ENCODE data around the gene ASMTL.
"Not testable (repeated sequence)": the region's sequence is repeated elsewhere in the genome, so short reads cannot be mapped to it uniquely, and the experiment has no call there.

Gene ASMTL

GRCh38 chrX:1481636-1482529 lies 29.2 kb upstream of the ASMTL start:
- DNase-seq = no peak

- no peak for DNase-seq
These were observed 27.5 kb upstream of the ASMTL start for GRCh38 chrX:1480082-1480785.

- DNase-seq = no peak
These were observed 25.2 kb upstream of the ASMTL start for GRCh38 chrX:1477801-1478458.

- DNase-seq = no peak
These were observed 24.5 kb upstream of the ASMTL start for GRCh38 chrX:1477229-1477628.

GRCh38 chrX:1476682-1477081 lies 24.0 kb upstream of the ASMTL start:
- DNase-seq = no peak

- DNase-seq = no peak
These were observed 23.2 kb upstream of the ASMTL start for GRCh38 chrX:1475881-1476280.

GRCh38 chrX:1475481-1475880 lies 22.8 kb upstream of the ASMTL start:
- no peak for DNase-seq

GRCh38 chrX:1474593-1474992 lies 21.9 kb upstream of the ASMTL start:
- not testable (repeated sequence) for DNase-seq

- DNase-seq = no peak
These were observed 20.3 kb upstream of the ASMTL start for GRCh38 chrX:1472975-1473374.

- no peak for DNase-seq
These were observed 15.6 kb upstream of the ASMTL start for GRCh38 chrX:1468250-1468772.

- no peak for DNase-seq
These were observed 14.4 kb upstream of the ASMTL start for GRCh38 chrX:1466971-1467561.

- no peak for DNase-seq
These were observed 13.5 kb upstream of the ASMTL start for GRCh38 chrX:1466232-1466661.

GRCh38 chrX:1465286-1466231 lies 12.8 kb upstream of the ASMTL start:
- no peak for DNase-seq

GRCh38 chrX:1464971-1465285 lies 12.2 kb upstream of the ASMTL start:
- no peak for DNase-seq

GRCh38 chrX:1464041-1464970 lies 11.6 kb upstream of the ASMTL start:
- DNase-seq = no peak

GRCh38 chrX:1463581-1463980 lies 10.9 kb upstream of the ASMTL start:
- DNase-seq = no peak

- DNase-seq = no peak
These were observed 10.0 kb upstream of the ASMTL start for GRCh38 chrX:1462596-1463251.

- no peak for DNase-seq
These were observed 9.4 kb upstream of the ASMTL start for GRCh38 chrX:1462110-1462509.

GRCh38 chrX:1455948-1456280 lies 3.2 kb upstream of the ASMTL start:
- no peak for DNase-seq

Data from C1 segment of cervical spinal cord (tissue), 14 donors.